A673 (cell line): ENCODE results near the gene SCN3A.

Experiments
- CTCF ChIP-seq: fragments of 300-800, 200-600 bp; sonication (generic); conservative IDR thresholded peaks from 2 replicates; pipeline ENCODE4 v1.5.1; 2017; ENCODE audit warnings: low read depth, mild to moderate bottlenecking, antibody characterized with exemption, low read length, moderate library complexity, mixed read lengths
- EZH2 ChIP-seq: fragments of 200-600 bp; sonication (generic); IDR thresholded peaks from 2 replicates; pipeline ENCODE4 v1.6.1; 2017; ENCODE audit warnings: borderline replicate concordance, low read depth, mild to moderate bottlenecking, mixed read lengths, antibody characterized with exemption, low read length; ENCODE audit not compliant: poor library complexity, severe bottlenecking

GRCh38 chr2:165245081-165245793 lies 41.4 kb upstream of the SCN3A start:
- TF ChIP-seq CTCF, result no peak
- TF ChIP-seq EZH2, result no peak
